ENCODE data around the gene WWP2. TPM values are rescaled to one million over a fixed set of nuclear protein-coding genes. Genes with fewer than 3 reads are reported as not detected.

WWP2 gene
- total and polyA plus RNA-seq, 2 donors (not counting 3 experiments of a cell fraction or from before 2014, with no cell fraction given) = 17.9 to 44.9 TPM

DNA sequence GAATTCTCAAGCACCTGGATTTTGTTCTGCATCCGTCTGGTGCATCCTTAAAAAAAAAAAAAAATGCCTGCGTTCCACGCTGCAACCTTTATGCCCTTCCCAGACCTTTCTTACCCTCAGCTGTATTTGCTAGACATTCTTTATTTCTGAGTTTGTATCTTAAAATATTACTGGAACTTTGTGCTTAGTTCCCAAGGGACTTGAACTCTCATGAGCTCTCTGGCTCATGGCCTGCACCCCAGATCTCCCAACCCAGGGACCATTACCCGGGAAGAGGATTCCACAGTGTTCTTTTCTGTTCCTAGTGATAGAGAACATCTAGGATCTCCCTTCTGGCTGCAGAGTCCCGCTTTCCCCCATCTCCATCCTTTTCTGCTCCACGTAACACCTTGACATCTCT, 160.1 kb downstream of the WWP2 start:
- DNase-seq (ENCODE audit: low read depth, low spot score) (no peak), FAIRE-seq (no peak)
- TF ChIP-seq, protein P1, sequence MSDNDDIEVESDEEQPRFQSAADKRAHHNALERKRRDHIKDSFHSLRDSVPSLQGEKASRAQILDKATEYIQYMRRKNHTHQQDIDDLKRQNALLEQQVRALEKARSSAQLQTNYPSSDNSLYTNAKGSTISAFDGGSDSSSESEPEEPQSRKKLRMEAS (IDR thresholded peaks at IDR 0.05; ENCODE audit: insufficient read depth, insufficient read length) = no peak
- TF ChIP-seq POLR2A (IDR thresholded peaks at IDR 0.05; ENCODE audit: low read depth, low read length) (no peak), JUN (IDR thresholded peaks at IDR 0.05; ENCODE audit: borderline replicate concordance, insufficient read depth, insufficient read length, low read depth) (no peak), FOS (IDR thresholded peaks at IDR 0.05; ENCODE audit: borderline replicate concordance, insufficient read depth, low read length) (no peak), EZH2 (IDR thresholded peaks at IDR 0.05; ENCODE audit: borderline replicate concordance, low read depth, low read length, severe bottlenecking) (no peak)
- TF ChIP-seq, protein P2, sequence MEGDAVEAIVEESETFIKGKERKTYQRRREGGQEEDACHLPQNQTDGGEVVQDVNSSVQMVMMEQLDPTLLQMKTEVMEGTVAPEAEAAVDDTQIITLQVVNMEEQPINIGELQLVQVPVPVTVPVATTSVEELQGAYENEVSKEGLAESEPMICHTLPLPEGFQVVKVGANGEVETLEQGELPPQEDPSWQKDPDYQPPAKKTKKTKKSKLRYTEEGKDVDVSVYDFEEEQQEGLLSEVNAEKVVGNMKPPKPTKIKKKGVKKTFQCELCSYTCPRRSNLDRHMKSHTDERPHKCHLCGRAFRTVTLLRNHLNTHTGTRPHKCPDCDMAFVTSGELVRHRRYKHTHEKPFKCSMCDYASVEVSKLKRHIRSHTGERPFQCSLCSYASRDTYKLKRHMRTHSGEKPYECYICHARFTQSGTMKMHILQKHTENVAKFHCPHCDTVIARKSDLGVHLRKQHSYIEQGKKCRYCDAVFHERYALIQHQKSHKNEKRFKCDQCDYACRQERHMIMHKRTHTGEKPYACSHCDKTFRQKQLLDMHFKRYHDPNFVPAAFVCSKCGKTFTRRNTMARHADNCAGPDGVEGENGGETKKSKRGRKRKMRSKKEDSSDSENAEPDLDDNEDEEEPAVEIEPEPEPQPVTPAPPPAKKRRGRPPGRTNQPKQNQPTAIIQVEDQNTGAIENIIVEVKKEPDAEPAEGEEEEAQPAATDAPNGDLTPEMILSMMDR (IDR thresholded peaks at IDR 0.05; ENCODE audit: extremely low read depth in 1 of 2, insufficient read depth in 1 of 2, low read depth in 1 of 2, low read length in 2 of 2) = no peak
- H3K36me3 ChIP-seq (ENCODE audit: control insufficient read depth in 2 of 2, extremely low read depth in 1 of 2, insufficient read depth in 2 of 2, low read length in 2 of 2) = peaks cover 0 to 2% of the 10 kb centered on the region in 2 experiments
- no peak overlapping the region for H3K4me2 ChIP-seq (ENCODE audit: insufficient read depth, low read length)
- no peaks in the 10 kb centered on the region for H3K9me3 ChIP-seq (replicated peaks; ENCODE audit: control insufficient read depth, insufficient read depth, low read length)
- no peak overlapping the region for H3K9ac ChIP-seq (replicated peaks; ENCODE audit: extremely low read depth, insufficient read depth, low read length)
- intact Hi-C loops (cut with micrococcal nuclease) (no loop called here), dilution Hi-C loops (cut with MboI; ENCODE audit: extremely low pct_ligation_motif_present, low sequenced_read_pairs) (no loop called here)
- H3K4me1 ChIP-seq (ENCODE audit: control insufficient read depth, extremely low read depth, insufficient read depth, low read length) = peaks cover 19% of the 10 kb centered on the region
- ChIA-PET POLR2A (no interaction called here), CTCF (interaction anchor here (1.6 to 12.4 kb wide), 2 partner anchors 8 to 126 kb away, joined by 9 to 320 read pairs; no protein-coding TSS in a partner anchor)
- H3K4me3 ChIP-seq (replicated peaks in 1 of 3; ENCODE audit: insufficient read depth in 1 of 3, low read depth in 1 of 3, low read length in 3 of 3) = no peak overlapping the region
- BruUV-seq (replicated peaks) = no TSS peak
- H3K79me2 ChIP-seq (ENCODE audit: control insufficient read depth, insufficient read depth, low read length) = no peaks in the 10 kb centered on the region
- H4K20me1 ChIP-seq (replicated peaks; ENCODE audit: control insufficient read depth, extremely low read depth, insufficient read depth, low read length) = no peaks in the 10 kb centered on the region
- no peak overlapping the region for H3K27ac ChIP-seq (ENCODE audit: insufficient read depth, low read depth, low read length)
- H2AFZ ChIP-seq (ENCODE audit: low read depth, low read length) = no peak overlapping the region
- no peaks in the 10 kb centered on the region for H3K9me1 ChIP-seq (replicated peaks; ENCODE audit: control insufficient read depth, extremely low read depth, insufficient read depth, low read length)
- no peaks in the 10 kb centered on the region for H3K27me3 ChIP-seq (ENCODE audit: control insufficient read depth in 2 of 2, insufficient read depth in 2 of 2, low read length in 2 of 2)

Data from endothelial cell of umbilical vein (primary cell).